ENCODE results near the gene BGLAP.
A peak's percentile ranks its signal among the peaks of the same experiment; 100 is the strongest.

BGLAP gene

DNA sequence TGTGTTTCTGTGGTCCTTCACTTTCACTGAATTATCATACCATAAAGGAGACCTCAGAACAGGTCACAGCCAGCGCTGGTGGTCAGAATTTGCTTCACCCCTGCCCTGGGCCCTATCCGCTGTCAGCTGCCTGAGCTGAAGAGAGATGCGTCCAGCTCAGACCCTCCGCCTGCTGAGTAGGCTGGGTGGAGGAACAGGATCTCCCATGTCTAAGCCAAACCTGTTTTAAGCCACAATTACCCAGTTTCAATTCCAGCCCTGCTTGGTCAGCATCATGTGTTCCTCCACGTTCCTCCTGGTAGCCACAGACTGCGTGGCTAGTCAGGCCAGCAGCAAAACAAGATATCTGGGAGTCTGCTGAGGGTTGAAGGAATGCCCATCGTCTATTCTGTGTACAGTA, 13.5 kb upstream of the BGLAP start:
- no peak for DNase-seq

DNA sequence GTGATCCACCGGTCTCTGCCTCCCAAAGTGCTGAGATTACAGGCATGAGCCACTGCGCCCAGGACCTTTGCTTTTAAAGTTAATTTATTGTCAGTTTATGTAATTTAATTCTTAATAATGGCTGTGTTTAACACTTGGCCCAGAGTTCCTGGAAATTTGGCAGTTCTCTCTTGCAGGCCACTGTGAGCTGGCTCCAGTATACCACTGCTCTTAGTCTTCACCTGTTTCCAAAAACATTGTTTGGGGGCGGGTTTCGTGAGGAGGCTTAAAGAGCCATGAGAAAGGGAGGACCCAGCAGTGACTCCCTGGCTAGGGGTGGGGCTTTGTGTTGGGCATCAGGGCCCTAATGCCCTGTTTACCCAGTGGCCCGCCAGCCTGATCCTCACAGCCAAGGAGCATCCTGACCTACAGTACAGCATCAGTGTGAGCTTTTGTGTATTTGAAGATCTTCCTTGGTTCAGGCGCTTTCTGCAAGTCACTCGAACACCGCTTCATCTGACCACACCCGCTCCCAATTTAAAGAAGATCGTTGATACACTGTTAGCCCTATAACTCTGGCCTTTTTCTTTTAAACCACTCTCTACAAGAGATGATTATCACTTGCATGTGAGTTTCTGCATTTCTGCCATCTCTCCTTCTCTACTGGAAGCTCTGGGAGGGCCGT, 12.0 kb upstream of the BGLAP start:
- no peak for DNase-seq

DNA sequence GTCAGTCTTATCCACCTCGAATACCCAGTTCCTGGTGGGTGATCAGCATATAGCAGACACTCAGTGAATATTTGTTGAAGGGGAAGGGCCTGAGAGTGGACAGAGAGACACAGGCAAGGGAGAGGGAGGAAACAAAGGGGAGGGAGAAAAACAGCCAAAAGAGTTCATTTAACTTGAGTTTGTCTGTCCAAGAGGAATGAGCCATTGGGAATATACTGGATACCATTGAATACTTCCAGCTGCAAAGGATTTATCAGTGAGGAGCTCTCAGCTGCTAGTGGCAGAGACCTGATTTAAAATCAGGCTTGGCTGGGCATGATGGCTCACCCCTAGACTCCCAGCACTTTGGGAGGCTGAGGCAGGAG, 11.5 kb upstream of the BGLAP start:
- DNase-seq = no peak

DNA sequence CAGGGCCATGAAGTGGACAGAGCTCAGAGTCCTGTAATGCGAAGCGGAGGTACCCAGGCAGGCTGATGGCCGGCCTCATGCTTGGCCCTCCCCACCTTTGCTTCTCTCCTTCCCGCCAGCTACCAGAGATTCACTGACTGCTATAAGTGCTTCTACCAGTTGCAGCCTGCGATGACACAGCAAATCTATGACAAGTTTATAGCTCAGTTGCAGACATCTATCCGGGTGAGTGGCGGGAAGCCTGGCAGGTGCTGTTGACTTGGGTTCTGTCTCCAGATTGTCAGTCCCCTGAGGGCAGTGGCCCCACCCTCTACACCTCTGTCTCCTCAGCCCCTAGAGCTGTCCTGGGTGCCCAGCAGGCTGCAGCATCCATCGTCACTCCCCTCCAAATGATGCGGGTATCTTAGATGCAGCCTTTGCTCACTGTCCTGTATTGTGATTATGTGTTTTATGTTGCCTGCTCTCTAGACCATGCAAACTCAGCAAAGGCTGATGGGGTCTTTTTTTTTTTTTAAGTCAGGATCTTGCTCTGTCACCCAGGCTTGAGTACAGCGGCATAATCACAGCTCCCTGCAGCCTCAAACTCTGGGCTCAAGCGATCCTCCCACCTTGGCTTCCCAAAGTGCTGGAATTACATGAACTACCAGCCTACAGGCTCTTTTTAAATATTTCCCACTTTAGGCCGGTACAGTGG, 9.6 kb upstream of the BGLAP start:
- DNase-seq = peak; percentile 75

DNA sequence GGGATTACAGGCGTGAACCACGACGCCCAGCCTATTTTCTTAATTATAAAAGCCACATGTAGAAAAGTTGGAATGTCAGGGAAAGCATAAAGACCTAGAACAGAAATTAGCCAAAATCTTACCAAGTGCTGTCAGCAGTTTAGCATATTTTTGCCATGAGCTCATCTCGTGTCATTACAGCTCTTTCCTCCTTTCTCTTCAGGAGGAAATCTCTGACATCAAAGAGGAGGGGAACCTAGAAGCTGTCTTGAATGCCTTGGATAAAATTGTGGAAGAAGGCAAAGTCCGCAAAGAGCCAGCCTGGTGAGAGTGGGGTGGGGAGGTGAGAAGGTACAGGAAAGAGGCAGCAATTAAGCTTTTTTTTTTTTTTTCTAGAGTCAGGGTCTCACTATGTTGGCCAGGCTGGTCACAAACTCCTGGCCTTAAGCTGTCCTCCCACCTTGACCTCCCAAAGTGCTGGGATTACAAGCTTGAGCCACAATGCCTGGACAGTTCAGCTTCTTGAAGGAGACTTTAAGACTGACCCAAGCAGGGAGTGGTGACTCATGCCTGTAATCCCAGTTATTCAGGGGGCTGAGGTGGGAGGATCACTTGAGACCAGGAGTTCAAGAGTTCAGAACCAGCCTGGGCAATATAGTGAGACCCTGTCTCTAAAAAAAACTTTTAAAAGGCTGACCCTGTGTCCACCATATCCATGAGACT, 8.4 kb upstream of the BGLAP start:
- DNase-seq = no peak

DNA sequence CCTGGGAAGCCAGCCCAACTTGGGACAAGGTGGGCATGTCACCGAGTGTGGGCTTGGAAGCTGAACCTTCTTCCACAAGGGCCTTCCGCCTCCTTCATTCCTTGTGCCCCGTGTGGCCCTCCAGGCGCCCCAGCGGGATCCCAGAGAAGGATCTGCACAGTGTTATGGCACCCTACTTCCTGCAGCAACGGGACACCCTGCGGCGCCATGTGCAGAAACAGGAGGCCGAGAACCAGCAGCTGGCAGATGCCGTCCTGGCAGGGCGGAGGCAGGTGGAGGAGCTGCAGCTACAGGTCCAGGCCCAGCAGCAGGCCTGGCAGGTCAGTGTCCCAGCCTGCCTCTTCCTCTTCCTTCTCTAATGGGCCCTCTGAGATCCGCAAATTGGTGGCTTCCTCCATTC, 5.8 kb upstream of the BGLAP start:
- DNase-seq = no peak

DNA sequence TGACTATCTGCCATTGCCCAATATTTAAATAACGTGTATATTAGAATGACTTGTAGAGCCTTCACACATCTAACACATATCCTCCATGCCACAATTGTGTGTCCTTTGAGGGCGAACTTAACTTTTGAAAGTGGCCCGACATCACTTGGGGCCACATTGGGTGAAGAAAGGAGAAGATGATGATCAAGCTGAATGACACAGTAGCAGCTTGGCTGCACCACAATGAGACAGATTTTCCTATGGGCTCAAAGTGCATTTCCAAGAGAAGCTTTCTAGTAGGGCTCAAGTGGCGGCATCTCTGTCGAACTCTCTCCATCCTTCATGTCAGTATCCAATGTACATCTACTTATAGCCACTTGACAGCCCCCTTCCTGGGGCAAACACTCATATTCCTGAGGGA, 3.7 kb upstream of the BGLAP start:
- DNase-seq = no peak

DNA sequence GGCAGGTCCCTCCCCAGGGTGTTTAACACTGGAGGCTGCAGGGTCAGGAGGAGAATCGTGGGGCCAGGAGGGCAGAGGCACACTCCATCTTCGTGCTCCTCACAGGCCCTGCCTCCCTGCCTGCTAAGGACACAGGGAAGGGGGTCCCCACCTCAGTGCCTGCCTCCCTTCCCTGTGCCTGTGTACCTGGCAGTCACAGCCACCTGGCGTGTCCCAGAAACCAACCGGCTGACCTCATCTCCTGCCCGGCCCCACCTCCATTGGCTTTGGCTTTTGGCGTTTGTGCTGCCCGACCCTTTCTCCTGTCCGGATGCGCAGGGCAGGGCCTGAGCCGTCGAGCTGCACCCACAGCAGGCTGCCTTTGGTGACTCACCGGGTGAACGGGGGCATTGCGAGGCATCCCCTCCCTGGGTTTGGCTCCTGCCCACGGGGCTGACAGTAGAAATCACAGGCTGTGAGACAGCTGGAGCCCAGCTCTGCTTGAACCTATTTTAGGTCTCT, 623 bp upstream of the BGLAP start:
- no peak for DNase-seq

DNA sequence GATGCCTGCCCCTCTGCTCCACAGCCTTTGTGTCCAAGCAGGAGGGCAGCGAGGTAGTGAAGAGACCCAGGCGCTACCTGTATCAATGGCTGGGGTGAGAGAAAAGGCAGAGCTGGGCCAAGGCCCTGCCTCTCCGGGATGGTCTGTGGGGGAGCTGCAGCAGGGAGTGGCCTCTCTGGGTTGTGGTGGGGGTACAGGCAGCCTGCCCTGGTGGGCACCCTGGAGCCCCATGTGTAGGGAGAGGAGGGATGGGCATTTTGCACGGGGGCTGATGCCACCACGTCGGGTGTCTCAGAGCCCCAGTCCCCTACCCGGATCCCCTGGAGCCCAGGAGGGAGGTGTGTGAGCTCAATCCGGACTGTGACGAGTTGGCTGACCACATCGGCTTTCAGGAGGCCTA, 754 bp downstream of the BGLAP start:
- no peak for DNase-seq

DNA sequence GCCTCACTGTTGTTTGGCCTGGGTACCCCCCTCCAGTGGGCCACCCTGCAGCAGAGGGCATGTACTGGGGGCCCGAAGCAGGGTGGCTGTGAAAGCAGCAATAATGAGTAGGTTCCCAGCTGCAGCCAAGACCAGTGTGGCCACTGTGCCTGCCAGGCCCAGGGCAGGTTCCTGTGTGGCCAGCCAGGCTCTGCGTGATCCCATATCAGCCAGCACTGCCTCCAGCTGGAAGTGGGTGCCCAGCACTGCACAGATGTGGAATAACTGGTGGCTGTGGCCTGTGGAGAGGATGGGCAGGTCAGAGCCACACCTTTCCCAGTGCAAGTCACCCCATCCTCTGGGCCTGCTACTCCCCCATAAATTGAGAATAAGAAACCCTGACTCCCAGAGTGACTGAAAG, 2.1 kb downstream of the BGLAP start:
- no peak for DNase-seq

DNA sequence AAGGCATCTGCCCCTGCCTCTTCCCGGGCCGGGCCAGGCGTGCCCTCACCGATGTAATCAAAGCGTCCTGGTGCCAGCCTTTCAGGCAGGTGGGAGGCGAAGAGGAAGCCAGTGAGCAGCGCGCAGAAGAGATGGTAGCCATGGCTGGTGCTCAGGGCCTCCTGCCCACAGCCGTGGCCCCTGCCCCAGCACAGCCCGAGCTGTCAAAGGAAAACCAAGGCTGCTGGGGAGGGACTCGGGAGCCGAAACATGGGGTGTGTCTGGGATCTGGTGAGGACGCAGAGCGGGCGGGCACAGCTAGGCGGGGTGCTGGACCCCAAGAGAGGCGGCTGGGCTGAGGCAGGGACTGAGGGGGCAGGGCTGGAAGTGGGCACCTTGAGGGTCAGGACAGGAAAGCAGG, 2.7 kb downstream of the BGLAP start:
- DNase-seq = no peak

DNA sequence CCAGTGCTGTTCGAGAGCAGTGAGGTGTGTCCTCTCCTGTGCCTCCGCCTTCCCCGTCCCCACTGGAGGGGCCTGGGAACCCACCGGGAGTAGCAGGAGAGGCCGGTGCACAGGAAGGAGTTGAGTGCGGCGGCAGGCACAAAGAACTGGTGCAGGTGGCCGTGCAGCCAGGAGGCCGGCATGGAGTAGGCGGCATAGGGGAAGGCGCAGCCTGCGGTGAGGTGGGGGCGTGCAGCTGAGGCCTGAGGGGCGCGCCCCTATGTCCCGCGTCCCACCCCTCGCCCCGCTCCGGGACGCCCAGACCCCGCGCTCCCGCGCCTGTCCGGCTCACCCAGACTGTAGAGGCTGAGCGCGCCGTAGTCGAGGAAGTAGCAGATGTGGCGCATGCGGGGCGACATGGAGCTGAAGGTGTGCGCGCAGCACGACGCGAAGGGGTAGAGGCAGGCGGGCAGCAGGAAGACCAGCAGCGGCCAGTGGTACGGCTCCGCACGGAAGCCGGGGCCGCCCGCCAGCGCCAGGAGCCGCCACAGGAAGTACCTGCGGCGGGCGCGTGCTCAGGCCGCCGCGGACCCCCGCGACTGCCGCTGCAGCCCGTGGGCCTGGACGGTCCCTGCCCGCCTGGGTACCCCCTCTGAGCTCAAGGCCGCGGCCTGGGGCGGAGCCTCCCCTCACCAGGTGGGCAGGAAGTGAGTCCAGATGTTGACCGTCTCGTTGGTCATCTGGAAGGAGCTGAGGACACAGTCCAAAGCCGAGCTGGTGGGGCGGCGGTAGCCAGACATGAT, 3.7 kb downstream of the BGLAP start:
- DNase-seq = no peak

DNA sequence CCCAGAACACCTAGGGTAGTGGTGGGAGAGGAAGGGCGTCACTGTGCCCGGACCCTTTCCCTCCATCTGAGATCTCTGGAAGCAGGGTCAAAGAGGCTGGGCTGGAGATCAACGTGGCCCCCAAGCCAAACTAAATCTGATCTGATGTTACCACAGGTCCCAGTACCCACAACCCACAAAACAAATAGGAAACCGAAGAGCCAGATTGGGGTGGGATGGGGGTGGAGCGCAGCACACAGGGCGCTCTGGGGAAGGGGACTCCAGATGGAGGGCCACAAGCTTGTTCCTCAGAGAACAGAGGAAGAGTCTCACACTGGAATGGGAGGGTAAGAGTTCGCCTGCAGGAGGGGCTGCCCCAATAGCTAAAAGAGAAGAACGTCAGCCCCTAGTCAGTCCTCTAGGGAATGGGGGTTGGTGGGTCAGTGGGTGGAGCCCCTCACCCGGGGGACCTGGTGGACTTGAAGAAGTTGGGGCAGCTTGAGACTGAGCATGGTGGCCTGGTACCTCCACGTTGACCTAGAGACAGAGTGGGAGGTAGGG, 4.3 kb downstream of the BGLAP start:
- no peak for DNase-seq

DNA sequence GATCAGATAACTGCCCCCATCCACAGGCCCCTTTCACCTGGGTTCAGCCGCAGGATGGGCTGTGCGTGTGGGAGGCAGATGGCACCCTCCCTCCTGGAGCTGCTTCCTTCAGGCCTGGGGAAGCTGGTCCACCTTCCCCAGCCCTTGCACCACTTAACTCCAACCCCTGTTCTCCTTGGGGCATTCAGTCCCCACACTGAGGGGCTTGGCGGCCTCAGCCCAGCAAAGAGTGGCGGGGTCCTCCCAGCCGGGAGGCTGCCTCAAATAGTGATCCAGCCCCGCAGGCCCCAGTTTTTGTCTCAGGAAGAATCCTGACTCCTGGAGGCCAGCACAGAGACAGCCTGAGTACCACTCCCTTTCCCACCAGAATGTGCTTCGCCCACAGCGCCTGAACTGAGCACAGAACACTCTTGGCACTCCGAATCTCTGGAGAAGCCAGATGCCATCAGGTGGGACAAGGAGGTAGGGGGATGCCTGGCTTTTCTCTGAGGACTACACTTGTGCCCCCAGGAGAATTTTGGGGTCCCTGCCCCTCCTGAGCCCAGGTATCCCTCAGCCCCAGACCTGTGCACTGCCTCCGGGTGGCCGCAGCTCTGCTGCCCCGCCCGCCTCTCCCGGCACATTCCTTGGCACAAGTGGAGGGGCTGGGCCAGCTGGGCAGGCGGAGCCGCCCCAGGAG, 4.9 kb downstream of the BGLAP start:
- DNase-seq = no peak

DNA sequence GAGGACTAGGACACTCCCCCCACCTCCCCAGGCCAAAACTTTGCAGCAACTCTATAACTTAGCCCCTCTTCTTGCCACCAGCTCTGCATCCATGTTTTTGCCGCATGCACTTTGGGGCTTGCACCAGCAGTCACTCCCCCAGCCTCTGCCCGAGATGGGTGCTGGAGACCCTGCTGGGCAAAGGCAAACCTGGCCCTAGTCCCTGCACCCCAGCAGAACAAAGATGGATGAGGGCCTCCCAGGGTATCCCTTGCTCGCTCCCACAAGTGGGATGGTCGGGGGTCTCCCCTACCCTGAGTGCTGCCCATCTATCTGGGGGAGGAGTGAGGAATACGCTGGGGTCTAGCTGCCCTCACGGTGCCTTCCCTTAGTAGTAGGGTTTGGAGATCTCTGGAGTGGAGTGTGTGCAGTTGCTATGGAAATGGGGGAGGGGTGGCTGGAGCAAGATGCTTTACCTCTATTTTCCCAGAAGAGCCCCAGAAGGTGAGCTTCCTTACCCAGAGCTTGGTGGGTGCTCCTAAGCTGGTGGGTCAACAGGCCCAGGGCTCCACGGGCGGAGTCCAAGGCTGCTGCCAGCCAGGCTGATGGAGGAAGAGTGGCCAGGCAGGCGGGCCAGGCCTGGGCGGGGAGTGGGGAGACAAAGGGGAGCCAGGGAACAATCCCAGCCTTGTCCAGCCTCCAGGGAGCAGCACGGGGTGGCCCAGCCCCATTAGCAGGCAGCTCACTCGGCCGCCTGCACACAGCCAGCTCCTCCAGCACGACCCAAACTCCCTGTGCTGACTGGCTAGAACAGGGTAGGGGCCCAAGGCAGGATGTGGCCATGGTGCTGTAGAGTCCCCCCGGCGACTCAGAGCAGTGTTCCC, 5.7 kb downstream of the BGLAP start, which contains the start of gene PAQR6:
Gene PAQR6, minus strand, starts transcription at position 597 of the 863 bp plus-strand sequence. CDS start 1,325 bp downstream, outside the sequence.
- no peak for DNase-seq

DNA sequence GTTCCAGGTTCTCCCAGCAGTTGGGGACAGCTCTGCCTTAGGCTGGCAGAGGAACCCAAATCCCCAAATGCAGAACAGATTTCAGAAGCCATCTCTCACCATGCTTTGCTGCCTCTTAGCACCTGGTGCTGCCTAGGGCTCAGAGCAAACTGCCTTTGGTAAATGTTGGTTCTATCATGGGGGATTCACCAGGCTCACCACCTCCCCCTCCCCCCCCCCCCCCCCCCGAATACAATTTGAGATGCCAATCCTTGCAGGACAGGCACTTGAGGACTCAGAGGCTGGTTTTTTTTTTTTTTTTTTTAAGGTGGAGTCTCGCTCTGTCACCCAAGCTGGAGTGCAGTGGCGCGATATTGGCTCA, 6.3 kb downstream of the BGLAP start:
- DNase-seq = no peak

DNA sequence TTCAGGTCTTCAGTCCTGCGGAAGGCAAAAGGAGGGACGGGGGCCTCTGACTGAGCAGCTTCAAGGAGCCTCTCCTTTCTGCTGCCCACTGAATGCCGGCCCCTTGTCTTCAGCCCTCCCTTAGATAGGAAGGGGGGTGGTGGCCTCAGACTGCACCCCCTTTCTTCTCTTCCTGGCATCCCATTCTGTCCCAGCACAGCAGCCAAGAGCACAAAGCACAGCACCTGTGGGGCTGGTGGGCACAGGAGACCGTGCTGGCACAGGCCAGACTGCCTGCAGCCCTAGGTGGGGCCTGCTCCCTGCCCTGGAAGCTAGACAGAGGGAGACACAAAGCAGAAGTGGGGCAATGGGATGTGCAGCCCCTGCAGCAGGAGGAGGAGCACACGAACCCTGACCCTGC, 7.6 kb downstream of the BGLAP start:
- DNase-seq = no peak

DNA sequence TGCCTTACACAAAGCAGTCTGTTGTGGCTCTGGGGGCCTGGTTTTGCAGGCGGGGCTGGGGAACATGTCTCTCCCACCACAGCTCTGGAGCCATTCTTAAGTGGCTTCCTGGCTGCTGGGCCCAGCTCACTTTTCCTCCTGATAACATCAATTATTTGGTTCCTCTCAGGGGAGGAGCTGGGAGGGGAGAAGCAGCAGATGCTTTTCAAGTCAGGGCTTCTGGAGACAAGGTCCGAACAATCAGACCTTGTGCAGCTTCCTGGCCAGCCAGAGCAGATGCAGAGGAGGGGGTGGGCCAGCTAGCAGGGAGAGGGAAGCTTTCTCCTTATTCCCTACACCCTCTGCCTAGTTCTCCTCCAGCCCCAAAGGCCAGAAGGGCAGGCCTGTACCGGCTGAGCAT, 9.5 kb downstream of the BGLAP start:
- DNase-seq = peak; percentile 32

DNA sequence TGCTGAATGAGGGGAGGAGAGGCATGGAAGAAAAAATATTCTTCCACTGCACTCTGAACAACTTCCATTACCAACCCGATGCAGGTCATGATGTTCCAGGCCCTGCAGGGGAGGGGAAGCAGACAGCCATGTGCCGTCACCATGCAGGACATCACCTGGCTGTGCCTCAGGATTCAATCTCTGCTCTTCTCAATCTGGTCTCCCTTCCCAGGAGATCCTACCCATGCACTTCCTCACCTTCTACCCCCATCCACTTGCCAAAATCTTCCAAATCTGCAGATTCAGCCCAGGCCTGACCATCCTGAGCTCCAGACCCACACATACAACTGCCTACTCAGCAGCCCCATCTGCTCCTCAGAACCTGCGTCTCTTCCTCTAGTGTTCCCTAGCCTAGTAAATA, 11.7 kb downstream of the BGLAP start:
- DNase-seq = no peak

DNA sequence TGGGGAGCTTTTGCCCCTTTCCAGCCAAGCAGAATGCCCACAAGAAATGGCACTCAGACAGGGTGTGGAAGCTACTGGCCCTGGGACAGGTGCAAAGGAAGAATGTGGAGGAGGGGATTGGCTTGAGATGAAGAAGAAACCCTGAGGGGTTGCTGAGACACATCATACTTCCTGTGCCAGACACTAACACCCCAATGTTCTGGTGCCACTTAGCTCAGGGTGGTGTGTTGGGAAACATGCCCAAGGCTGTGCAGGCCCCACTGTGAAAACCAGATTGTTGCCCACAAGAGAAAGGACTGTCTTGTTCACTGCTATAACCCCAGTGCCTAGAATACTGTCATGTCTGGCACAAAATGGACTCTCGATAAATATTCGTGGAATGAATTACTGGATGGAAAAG, 15.7 kb downstream of the BGLAP start:
- no peak for DNase-seq

DNA sequence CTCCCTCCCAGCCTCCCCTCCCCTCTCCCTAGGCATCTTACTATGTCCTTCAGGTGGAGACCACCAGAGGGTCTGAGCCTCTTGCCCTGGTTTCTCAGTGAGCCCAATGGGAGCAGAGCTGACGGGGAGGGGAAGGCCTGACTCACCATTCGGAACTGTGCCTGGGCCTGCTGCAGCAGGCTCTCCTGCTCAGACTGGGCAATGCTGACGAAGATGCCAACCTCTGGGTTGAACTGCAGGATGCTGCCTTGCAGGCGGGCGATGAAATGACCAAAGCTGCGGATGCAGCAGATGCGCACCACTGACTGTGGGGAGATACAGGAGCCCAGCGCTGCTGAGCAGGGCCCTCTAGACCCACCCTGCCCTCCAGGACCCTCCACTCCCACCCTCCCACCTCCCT, 16.9 kb downstream of the BGLAP start:
- DNase-seq = no peak

DNA sequence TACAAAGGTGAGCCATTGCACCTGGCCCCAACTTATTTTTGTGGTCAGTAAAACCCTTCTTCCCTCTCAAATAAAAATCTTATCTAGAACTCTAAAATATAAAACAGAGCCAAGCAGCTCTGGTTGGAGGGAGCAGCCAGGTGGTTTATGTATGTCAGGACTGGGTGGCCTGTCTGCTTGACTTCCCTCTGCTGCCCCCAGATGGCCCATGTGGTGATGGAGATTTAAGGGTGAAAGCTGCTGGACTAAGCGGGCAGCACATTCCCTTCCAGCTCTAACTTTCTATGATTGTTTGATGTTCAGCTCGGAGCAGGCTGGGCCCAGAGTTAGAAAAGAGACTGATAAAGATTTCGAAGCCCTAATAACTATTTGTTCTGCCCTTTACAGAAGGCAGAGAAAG, 17.8 kb downstream of the BGLAP start:
- no peak for DNase-seq

All from NCI-H2171 (cell line).